ENCODE data around the gene THOC5. TPM values are rescaled to one million over a fixed set of nuclear protein-coding genes. Genes with fewer than 3 reads are reported as not detected.
"Not testable (repeated sequence)": the region's sequence is repeated elsewhere in the genome, so short reads cannot be mapped to it uniquely, and the experiment has no call there.

THOC5 gene
- total and polyA plus RNA-seq, 2 of the 4 experiments (the other 2 are of a cell fraction): 68.4 to 73.7 TPM

GRCh38 chr22:29489127-29489780, 64.3 kb downstream of the THOC5 start:
- H2AK9ac ChIP-seq (replicated peaks; ENCODE audit: low read depth, low read length, poor library complexity); BruUV-seq (replicated peaks); H3K27me3 ChIP-seq (ENCODE audit: control insufficient read depth, insufficient read depth, low read length); DNase-seq; H4K5ac ChIP-seq (ENCODE audit: low read depth, low read length); H2BK120ac ChIP-seq (ENCODE audit: low read depth, low read length); H3K4me3 ChIP-seq (ENCODE audit: insufficient read depth, low read depth, low read length); ATAC-seq (ENCODE audit: low read depth); H3K4me1 ChIP-seq (ENCODE audit: control insufficient read depth, insufficient read depth, low read length); CTCF ChIA-PET; H2AFZ ChIP-seq (replicated peaks; ENCODE audit: low read length, poor library complexity); H2BK15ac ChIP-seq (ENCODE audit: low read depth, low read length); dilution Hi-C loops (cut with HindIII; ENCODE audit: low sequenced_read_pairs, unreplicated experiment); H3K56ac ChIP-seq (ENCODE audit: extremely low read depth, insufficient read depth, low read length); H3K14ac ChIP-seq (replicated peaks; ENCODE audit: low read depth, low read length); H2AK5ac ChIP-seq (ENCODE audit: low read depth, low read length); intact Hi-C loops (cut with micrococcal nuclease); H2BK5ac ChIP-seq (ENCODE audit: low read depth, low read length, poor library complexity, severe bottlenecking); H3K9ac ChIP-seq (ENCODE audit: low read depth, low read length); H4K8ac ChIP-seq (ENCODE audit: low read depth in 2 of 2, low read length in 2 of 2); H2BK20ac ChIP-seq (ENCODE audit: low read depth, low read length); H3K79me1 ChIP-seq (ENCODE audit: low read depth in 1 of 2, low read length in 2 of 2); in situ Hi-C loops (cut with MboI; ENCODE audit: low sequenced_read_pairs); H3K4ac ChIP-seq (ENCODE audit: low read depth, low read length); H3K18ac ChIP-seq (ENCODE audit: low read depth, low read length); H3K27ac ChIP-seq (ENCODE audit: insufficient read depth, low read length); H3K4me2 ChIP-seq (ENCODE audit: low read depth, low read length); H3K9me3 ChIP-seq (ENCODE audit: control insufficient read depth, insufficient read depth, low read length); H4K91ac ChIP-seq (ENCODE audit: insufficient read depth, low read depth, low read length); H4K20me1 ChIP-seq (ENCODE audit: insufficient read depth, low read length); POLR2A ChIA-PET (ENCODE audit: unreplicated experiment); H3K23ac ChIP-seq (ENCODE audit: low read depth, low read length); H3K9me1 ChIP-seq (ENCODE audit: insufficient read depth, low read length); H3K36me3 ChIP-seq (ENCODE audit: control insufficient read depth, insufficient read depth, low read length): not testable (repeated sequence)
- WGBS, 2 experiments (ENCODE audit: extremely low coverage in 2 of 2, insufficient read length in 1 of 2): 76% methylated on average over 2 of the region's 8 CpGs; no CpG with 5 or more reads in 1 of the 2 experiments
